GM21381 (cell line): ENCODE results near the gene F13A1.

Experiments
- ATAC-seq: cut with Tn5 transposase; IDR thresholded peaks from one replicate; pipeline ENCODE4 v1.9.1; 2021; ENCODE audit warnings: mild to moderate bottlenecking, moderate library complexity; ENCODE audit not compliant: unreplicated experiment

F13A1 gene

DNA sequence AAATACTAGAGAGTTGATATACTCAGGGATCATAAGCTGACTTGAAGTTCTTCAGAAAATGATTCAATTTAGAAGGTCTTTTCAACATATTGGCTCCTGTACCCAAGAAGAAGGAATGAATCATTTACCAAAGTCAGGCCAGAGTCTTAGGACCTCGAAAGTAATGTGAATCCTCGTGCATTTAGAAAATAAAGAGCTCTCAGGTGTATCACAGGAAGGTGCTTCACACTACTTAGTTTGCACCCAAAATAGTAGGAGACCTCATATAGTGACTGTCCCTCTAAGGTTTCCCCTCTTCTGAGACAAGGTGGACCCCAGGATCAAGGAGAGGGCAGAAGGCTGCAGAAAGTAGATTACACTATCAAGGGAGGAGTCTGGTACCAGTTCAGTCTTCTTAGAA, 71.8 kb downstream of the F13A1 start:
- ATAC-seq, result peak; percentile 60

- ATAC-seq, result peak; percentile 77
Observed at GRCh38 chr6:6246544-6246943, 73.9 kb downstream of the F13A1 start.

DNA sequence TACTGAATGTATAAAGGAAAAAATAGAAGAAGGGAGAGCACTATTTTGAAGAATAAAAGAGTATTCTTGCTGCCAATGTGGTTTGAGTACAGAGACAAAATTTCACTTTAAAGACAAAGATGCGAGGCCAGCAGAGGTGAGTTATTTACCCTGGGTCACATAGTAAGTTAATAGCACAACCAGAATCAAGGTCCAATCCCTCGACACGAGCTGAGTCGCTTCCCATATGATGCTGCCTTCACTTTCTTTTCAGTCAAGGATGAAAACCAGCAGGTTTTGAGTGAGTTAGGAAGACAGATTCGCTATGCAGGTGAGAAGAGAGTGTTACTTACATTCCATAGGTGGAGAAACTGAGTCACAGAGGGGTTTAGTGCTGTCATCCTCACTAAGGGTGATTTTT, 75.8 kb downstream of the F13A1 start:
- ATAC-seq, result no peak

DNA sequence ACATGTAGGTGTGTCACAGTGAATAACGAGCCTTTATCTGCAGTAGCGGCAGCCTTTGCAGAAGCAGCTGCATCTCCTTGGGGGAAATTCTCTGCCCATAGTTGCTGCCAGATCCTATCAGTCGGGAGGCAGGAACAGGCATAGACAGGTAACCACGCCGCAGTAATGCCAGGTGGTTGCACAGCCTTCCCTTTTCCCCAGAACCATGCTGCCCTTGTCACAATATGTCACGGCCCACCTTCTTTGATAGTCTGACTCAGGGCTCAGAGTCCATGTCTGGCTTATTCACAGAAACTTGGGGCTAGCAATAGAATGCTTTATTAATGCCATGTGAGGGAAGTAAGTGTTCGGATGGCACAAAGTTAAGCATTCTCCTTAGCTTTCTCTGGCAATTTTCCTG, 76.6 kb downstream of the F13A1 start:
- ATAC-seq, result no peak

DNA sequence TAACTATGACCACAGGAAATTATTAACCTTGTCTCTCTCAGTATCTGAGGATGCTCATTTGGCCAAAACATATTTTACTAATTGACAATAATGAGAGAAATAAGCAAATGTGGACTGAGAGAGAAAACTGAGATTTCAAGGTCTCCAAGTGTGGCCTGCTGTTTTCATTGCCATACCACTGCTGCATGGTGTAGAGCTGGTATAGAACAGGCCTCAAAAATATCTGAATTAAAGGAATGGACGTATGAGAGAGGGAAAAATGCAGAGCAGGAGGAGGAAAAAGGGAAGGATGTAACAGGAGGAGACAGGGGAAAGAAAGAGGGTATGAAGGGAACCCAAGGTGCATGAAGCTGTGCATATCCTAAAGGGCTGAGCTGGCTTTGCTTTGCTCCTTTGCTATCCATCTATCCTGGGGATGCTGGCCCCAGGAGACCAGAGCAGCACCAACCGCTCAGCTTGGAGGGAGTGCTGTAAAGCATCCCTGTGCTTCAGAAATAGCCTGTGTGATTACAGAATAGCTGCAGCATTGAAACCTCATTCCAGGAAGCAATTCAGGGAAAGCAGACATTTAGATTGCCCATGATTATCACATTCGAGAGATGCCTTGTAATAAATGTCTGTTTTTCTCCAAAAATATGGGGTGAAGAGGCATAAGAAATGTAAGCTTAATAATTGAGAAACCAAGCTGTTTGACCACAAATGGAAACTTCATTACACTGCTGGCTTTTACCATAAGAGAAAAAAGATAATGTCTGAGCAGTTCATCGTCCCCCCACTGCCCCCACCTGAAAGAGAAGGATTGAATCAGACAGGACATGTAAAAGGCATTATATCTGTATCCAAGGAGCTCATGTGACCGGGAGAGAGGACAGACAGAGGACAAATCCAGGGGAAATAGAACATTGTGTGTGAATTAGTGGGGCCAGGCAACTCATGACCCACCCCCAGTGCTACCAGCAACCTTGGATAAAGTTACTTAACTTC, 80.6 kb downstream of the F13A1 start:
- no peak for ATAC-seq

DNA sequence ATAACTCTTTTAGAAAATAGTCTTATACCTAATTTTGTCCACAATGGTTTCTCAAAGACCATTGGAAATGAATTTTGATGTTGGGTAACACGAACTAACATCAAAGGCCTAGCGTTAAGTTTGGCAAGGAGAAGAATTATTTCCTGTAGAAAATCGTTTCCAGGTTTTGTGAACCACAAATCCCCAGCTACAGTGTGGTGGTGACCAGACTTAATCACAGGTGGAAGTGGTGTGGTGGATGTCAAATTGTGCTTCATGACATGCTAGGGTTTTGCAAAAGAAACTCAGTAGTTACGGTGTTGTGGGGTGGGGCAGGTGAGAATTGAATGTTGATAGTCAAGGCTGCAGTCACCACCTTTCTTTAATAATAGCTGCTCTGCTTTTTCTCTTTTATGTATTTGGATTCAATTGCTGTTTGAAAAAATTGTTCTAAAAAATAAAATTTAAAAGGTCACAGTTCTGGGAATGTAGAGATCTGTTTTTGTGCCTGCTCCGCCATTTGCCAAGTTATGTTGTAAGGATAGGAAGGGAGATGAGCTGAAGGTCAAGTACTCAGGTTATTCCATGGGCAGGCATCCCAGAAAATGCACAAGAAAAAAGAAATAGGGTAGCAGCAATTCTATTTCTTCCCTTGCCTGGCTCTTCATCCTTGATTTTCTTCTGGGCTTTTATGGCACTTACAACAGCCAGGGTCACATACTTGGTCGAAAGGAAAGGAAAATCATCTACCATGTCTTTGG, 83.6 kb downstream of the F13A1 start:
- no peak for ATAC-seq

DNA sequence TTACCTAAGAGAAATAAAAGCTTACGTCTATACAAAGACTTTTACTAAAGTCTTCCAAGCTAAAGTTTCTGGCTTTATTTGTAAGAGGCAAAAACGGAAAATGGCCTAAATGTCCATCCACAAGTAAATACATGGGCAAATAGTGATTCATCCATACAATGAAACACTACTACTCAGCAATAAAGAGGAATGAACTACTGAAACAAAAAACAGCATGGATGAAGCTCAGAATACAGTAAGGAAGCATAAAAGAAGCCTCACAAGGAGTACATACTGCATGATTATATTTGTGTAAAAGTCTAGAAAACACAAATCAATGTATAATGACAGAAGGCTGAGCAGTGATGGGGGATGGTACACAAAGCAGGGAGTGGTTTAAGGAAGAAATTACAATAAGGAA, 84.7 kb downstream of the F13A1 start:
- no peak for ATAC-seq

- no peak for ATAC-seq
Observed at GRCh38 chr6:6234963-6235362, 85.5 kb downstream of the F13A1 start.

- no peak for ATAC-seq
Observed at GRCh38 chr6:6230286-6230685, 90.2 kb downstream of the F13A1 start.

DNA sequence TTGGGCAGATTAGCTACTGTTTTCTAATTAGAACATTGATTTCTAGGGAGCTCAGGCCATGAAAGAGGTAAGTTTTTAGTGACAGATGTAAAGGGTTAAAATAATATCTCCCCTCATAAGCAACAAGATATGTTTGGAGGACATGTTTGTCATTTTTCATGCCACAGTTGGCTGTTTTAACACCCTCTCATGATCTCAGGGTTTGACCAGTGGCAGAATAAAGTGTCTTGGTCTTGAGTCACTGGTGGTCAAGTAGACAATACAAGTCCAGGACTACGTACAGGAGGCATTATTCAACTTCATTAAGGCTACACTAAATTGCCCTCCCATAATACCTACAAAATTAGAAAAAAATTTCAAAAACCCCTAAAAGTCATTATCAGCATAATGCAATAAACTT, 92.6 kb downstream of the F13A1 start:
- no peak for ATAC-seq

- ATAC-seq, result no peak
Observed at GRCh38 chr6:6225885-6226529, 94.5 kb downstream of the F13A1 start.

- ATAC-seq, result no peak
Observed at GRCh38 chr6:6224933-6225486, 95.5 kb downstream of the F13A1 start.

- ATAC-seq, result no peak
Observed at GRCh38 chr6:6221787-6222535, 98.5 kb downstream of the F13A1 start.

DNA sequence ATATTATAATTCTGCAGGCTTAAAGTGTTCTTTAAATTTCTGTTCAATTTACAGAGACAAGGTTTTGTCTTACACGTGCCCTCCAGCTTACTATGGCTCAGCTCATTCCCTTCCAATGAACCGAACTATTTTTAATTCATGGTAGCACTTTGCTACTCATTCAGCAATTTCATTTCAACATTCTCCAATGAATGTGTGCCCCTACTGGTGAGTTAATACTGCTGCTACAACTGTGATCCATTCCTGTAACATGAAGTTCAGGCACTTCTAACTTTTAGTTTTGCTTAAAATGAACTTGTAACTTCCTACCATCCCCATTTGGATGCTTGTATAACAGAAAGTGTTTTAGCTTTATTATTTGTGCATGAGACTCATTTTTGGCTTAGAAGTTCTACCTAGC, 99.7 kb downstream of the F13A1 start:
- no peak for ATAC-seq

- no peak for ATAC-seq
Observed at GRCh38 chr6:6219716-6220115, 100.7 kb downstream of the F13A1 start.

GRCh38 chr6:6218759-6219085, 101.7 kb downstream of the F13A1 start:
- ATAC-seq, result no peak

DNA sequence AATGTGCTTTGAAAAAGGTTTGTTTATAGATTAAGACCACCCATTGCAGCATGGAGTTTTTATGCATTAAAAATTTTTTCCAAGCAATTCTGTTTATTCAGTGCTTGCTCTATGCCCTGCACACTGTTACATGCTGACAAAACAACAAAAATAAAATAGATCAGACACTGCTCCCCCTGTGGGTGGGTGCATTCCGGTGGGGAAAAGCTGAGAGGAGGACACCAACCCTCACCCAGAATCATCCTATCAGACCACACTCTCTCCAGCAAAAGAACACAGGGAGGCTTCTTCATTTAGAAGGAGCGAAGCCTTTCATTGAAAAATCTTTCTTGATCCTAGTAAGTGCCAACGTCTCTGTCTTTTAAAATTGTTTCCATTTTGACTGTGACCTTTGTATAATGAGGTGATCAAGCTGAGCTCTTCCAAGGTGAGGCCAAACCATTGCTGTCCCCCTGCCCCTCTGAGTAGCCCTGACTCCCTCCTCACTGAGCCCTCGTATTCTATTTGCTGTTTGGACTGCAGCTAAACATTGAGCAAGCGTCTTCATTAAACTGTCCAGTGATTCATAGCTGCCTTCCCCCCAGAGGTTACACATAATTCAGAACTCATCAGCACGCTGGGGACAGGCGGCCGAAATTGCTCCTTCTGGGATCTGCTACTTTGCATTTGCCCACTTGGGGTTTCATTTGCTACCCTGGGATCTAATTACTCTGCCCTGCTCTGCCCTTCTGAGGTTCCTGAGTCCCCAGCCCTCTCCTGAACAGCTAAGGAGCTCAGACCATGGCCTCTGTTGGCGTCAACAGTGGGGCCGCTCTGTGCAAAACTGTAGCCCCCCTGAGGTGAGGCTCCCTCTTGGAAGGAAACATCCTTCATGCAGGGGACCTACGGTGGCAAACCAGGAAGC, 102.4 kb downstream of the F13A1 start:
- no peak for ATAC-seq

GRCh38 chr6:6210994-6211393, 109.5 kb downstream of the F13A1 start:
- ATAC-seq, result no peak

- no peak for ATAC-seq
Observed at GRCh38 chr6:6202886-6203285, 117.6 kb downstream of the F13A1 start.

GRCh38 chr6:6201200-6201599, 119.3 kb downstream of the F13A1 start:
- ATAC-seq, result no peak
